Measurements from ENCODE around the gene MCCC2.
"Not testable (repeated sequence)": the region's sequence is repeated elsewhere in the genome, so short reads cannot be mapped to it uniquely, and the experiment has no call there.

MCCC2 gene

DNA sequence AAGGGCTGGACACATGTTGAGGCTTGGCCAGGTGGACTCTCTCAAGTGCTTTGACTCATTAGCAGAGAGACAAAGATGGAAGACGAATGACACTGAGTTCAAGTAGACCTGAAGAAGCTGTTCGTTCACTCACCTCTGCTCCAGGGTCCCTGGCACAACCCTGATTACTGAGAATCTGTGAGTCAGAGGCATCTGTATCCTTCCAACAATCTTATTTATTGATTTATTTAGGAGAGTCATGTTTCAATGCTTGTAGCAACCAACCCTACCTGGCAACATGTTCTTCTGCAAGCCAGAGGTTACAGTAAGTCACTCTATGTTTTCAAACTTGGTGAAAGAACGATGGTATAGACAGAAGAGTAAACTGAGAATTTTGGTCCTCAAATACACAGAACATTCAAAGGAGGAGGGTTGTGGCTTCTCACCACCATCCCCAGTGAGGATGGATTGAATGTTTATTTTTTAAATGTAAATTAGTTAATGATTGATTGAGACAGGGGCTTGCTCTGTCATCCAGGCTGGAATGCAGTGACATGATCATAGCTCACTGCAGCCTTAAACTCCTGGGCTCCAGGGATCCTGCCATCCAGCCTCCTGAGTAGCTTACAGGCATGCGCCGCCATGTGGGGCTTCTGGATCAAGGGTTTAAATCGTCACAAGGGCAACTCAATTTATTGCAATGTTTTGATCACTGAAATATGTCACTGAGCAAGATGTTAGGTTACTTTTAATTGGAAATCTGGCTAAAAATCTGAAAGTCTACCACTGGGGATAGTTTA is 76.2 kb downstream of the MCCC2 start:
- DNase-seq = no peak

DNA sequence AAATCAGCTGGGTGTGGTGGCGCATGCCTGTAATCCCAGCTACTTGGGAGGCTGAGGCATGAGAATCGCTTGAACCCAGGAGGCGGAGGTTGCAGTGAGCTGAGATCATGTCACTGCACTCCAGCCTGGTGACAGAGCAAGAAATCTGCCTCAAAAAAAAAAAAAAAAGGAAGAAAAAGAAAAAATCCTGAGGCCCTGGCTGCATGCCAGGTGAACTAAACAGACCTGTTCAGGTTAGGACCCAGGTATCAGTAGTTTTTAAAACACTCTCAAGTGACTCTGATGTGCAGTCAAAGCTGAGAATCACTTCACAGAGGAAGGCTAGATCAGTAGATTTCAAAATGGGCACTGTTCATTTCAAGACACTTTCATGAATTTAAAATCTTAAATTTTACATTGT is 77.5 kb downstream of the MCCC2 start:
- not testable (repeated sequence) for DNase-seq

DNA sequence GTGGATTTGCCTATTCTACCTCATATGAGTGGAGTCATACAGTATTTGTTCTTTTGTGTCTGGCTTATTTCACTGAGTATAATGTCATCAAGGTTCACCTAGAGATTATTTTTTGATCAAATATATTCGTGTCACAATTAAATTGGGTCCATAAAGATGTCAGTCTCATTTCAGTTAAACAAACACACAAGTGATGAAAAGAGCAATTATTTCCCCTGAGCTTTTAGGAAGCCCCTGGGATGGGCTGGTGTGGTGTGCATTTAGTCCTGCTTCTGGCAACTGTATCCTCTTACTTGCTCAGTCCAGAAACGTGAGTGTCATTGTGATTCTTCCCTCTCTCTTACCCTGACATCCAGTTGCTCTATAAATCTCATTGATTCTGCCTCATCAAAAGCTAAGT is 79.2 kb downstream of the MCCC2 start:
- DNase-seq = no peak

DNA sequence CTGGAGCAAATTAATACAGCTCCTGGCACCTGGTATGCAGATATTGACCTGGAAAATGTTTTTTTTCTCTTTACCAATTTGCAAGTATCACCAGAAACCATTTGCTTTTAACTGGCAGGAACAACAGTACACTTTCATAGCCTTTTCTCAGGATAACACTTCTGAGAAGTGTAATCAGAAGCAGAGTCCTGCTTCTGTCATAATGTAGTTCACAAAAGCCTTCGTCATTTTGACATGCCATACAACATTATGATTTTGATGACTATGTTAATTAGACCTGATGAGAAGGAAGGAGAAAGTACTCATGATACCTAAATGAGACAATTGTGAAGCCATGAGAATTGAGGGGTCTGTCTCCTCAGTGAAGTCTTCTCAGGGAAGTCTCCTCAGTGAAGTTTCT is 90.8 kb downstream of the MCCC2 start:
- no peak for DNase-seq

DNA sequence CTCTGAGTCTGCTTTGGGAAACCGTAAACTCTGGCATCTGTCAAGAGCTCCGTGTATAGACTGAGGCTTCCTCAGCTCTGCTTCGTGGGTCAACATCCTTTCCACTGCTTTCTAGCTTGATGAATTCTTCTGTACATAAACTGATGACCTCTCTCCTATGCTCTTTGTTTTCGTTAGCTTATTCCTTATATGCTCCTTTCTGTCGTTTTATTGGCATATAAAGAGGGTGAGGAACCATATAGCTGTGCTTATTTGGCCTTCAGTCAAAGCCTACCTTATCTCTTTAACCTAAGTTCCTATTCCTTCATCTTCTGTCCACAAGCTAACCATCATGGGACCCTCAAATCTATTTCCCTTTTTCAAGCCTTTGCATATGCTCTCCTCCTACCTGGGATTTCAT is 92.6 kb downstream of the MCCC2 start:
- DNase-seq = no peak

DNA sequence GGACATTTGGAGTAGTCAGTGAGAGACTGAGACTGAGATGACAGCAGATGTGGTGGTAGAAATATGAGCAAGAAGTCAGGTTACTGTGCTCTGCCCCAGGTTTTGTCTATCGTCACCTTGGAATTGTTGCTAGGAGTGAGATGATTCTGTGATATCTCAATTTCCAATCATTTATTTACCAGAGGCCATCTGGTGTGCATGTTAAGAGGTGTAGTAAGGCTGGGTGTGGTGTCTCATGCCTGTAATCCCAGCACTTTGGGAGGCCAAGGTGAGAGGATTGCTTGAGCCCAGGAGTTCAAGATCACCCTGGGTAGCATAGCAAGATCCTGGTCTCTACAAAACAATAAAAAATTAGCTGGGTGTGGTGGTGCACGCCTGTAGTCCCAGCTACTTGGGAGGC is 93.4 kb downstream of the MCCC2 start:
- no peak for DNase-seq

DNA sequence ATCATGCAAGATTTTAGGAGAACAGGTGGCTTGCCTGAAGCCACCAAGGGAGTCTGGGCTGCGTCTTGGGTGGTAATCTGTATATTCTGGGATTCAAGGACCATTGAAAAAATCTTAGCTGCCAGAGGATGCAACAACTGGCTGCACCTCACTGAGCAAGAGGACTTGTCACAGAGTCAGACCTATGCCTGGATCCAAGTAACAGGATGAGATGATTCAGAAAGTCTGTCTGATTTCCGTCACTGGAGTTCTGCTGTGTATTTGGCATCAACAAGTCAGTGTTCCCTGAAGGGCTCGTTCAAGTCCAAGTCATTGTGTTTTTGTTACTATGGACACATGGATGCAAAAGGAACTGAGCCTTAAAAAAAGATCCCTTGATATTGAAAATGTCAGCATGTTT is 94.2 kb downstream of the MCCC2 start:
- DNase-seq = no peak

DNA sequence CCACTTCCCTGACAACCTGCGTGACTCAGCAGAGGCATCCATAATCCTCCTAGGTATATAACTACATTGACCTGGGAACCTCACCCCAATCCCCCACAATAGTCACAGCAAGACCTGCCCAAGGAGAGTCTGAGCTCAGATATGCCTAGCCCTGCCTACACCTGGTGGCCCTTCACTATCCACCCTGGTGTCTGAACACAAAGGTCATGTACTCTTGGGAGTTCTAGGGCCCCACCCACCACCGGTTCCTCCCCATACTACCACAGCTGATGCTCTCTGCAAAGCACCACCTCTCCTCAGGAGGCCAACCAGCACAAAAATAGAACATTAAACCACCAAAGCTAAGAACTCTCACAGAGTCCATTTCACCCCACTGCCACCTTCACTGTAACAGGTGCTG is 97.2 kb downstream of the MCCC2 start:
- DNase-seq = no peak

DNA sequence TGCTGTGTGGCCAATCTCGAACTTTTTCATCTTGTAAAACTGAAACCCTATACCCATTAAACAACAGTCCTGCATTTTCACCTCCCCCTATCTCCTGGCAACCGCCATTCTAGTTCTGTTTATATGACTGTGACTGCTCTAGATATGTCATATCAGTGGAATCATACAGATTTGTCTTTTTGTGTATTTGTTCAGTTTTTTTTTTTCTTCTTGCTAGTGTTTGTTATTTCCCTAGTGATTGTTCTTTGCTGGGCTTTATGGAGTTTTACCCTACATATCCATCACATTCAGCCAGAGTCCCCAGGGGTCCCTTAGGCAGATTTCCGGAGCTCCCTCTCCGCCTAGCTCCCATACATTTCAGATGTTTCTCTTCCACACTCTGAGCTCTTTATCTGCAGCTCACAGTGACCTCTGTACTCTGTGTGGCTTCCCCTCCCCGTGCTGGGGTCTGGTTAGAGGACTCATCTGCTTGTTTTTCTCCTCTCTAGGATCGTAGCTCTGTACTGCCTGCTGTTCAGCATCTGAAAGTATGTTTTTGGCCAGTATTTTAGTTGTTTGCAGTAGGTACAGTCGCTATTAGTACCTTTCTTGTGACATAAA is 106.8 kb downstream of the MCCC2 start:
- no peak for DNase-seq

DNA sequence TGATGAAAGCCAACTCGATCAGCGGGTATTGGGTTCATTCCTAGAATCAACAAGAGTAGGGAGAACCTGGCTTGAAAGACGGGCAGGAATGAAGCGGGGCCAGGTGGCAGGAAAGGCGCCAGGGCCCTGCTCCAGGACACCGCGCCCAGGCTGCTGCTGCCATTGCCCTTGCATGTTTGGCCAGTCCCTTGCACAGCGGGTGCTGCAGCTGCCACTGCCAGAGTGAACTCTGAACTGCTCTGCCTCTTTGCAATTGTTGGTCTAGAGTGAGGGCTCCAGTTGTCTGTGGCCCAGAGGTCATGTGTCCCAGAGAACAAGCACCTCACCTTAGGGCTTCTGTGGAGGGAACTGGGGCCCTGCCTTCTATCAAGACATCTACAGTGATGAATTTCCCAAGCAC is 107.9 kb downstream of the MCCC2 start:
- no peak for DNase-seq

DNA sequence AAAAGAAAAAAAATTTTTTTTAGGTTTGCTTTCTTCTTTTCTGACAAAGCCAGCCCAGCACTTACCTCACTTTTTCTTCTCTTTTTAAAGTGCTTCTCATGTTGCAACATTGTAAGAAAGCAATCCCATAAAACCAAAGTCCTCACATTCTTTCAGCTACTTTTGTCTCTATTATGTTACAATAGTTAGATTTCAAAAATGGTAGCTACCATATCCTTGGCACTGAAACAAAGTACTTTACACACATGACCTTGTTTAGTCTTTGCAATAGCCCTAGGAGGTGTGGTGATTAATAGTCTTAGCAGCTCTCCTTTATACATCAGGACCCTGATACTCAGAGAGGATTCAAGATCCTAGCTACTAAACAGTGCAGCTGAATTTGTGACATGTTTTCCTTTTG is 108.5 kb downstream of the MCCC2 start:
- no peak for DNase-seq

DNA sequence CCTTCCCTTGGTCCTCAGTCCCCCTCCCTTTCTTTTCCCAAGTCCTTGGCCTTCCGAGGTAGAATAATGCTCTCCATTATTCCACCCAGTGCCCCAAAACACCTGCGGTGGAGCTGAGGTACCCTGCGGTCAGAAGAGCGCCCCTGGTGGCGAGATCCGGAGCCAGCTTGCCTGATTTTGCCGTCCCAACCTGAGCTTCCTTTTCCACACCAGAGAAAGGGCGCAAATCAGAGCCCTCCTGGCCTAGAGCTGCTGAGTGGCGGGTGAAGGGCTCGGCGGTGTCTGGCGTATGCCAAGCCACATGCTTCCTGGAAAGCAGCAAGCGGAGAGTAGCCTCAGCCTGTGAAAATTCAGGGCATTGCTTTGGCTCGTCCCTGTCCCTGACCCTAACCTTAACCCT is 110.8 kb downstream of the MCCC2 start:
- no peak for DNase-seq

DNA sequence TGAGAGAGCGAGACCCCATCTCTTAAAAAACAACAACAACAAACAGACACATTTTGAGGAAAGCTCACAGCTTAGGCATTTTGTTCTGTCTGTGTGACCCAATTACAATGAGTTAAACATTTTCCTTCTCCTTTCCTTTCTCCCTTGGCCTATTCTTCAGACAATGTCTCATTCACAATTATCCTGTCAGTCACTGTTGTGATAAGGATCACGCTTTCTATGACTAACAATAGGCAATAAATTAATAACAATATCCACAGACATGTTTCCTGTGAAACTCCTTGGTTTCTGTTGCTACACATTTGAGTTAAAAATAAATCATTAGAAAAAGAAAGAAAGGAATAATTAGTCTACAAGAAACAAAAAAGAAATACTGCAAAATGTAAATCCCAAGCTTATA is 112.1 kb downstream of the MCCC2 start:
- DNase-seq = no peak

DNA sequence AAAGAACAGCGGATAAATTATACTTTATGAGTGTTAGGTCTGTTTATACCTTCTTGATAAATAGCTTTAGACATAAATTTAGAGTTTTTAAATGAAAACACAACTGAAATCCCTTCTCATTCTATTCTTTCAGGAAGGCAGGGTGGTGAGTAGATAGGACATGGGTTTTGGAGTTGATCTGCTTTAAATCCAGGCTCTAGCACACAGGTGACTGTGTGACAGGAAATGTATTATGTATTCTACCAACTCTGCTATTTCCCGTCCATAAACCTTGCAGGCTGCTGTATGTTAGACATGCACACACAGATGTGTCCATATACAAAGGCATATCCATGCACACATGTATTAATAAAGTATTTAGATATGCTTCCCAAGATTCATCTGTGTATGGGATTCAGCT is 112.6 kb downstream of the MCCC2 start:
- DNase-seq = no peak

DNA sequence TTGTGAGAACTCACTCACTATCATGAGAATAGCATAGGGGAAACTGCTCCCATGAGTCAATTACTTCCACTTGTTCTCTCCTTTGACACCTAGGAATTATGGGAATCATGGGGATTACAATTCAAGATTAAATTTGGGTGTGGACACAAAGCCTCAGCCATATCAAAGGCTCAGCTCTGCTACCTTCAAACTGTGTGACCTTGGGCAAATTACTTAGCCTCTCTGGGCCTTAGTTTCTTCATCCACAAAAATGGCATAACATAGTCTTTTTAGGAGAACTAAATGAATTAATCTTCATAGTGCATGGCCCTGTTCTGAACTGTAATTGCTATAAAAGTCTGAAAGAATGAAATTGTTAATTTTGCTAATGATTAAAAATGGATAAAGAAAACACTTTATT is 113.7 kb downstream of the MCCC2 start:
- DNase-seq = no peak

DNA sequence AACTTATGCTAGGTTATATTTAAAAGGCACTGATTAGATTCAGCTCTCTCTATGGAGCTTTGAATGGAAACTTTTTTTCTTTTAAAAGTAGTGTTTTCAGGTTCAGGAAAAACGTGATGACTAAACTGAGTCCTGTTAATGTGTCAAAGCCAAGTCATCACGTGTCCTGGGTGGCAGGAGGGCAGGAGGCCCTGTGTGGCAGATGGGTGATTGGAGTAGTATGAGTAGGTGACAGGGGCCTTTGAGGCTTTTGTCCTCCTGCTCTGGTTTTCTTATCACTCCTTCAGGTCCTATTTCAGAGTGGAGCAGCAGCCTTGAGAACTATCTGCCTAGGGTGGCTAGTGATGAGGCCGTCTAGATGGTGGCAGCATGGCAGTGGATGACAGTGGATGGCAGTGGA is 114.3 kb downstream of the MCCC2 start:
- no peak for DNase-seq

DNA sequence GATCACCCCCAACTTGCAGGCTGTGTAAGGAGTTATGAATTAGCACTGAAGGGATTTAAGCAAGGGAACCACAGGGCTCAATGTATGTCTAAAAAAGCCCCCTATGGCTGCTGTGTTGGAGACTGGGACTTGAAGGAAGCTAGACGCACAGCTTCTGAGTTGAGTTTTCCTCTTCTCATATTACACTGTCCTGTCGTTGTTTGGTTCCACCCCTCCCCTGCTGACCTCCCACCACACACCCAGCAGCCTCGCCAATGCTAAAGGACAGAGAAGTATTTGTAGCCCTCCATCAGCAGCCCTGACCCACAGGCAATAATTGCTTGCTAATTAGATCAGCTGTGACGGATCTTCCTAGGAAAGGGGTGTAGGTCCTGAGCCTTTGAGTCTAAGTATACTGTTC is 116.8 kb downstream of the MCCC2 start:
- no peak for DNase-seq

DNA sequence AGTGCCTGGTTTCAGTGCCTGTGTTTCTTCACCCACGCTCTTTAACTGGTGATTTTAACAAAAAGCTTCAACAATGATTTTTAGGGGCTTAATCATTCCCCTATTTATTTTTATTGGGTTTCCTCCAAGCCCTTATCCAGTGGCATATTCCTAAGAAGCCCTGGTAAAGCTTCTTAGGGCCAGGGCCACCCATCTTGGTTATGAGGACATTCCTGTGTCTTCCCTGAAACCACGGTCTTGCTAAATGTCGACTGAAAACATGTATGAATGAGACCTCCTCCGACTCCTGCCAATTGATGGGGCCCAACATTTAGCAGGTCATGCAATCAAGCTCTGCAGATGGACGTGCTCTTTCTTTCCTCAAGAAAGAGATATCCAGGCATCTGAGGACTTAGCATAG is 118.3 kb downstream of the MCCC2 start:
- no peak for DNase-seq

DNA sequence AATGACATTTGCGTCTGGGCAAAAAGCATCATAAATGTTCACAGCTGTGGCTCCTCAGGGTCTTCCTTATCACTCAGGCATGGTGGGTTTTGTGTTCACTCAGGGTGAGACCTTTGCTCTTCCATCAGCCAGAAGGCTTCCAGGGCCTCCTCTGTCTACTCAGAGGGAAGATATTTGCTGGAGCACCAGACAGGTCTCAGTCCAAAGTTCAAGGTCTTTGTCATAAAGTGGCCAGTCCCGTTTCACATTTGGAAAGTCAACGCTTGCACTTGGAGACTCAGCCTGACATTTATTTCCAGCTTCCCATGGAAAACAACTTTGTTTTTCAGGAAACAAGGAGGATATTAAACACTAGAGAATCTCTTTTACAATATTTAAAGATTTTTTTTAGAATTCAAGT is 119.8 kb downstream of the MCCC2 start:
- DNase-seq = no peak
